Measurements from ENCODE around the gene TBC1D4.

DNA sequence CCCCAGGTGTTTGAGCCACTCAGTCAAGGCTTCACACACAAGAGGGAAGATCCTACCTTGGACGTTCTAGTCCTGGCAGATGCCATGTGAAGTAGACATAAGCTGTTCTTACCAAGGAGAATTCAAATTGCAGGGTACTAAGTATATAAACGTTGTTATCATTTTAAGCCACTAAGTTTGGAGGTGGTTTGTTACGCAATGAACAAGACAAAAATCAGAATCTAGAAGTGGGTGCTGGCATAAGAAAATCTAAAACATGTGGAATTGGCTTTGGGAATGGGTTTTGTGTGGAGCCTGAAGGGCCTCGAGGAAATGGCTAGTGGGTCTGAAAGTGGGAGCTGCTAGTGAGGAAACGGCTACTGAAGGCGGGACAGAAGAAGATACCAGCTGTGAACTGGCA lies 83.9 kb downstream of the TBC1D4 start:
- TF ChIP-seq POLR2A (IDR thresholded peaks at IDR 0.05; ENCODE audit: low read length), result no peak
- TF ChIP-seq GATA1 (IDR thresholded peaks at IDR 0.05; ENCODE audit: low read depth, low read length), result no peak

Data from erythroblast (primary cell).